ENCODE measurements around the gene FBXL17.
A peak's percentile ranks its signal among the peaks of the same experiment; 100 is the strongest.

FBXL17 gene

DNA sequence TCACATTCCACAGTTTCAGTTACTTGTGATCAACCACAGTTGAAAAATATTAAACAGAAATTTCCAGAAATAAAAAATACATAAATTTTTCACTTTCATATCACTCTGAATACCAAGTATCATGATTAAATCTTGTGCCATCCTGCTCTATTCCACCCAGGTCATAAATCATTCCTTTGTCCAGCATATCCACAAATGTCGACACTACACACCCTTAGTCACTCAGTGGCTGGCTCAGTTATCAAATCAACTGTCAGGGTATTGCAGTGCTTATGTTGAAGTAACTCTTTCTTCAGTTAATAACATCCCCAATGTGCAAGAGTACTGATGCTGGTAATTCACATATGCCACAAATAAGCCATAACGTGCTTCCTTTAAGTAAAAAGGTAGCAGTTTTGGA, 115.7 kb downstream of the FBXL17 start:
- POLR2A ChIA-PET: no interaction called here
- H3K27ac ChIP-seq (ENCODE audit: extremely low read depth, low read depth, low read length): no peak overlapping the region
- no peaks in the 10 kb centered on the region for H3K36me3 ChIP-seq (ENCODE audit: control insufficient read depth in 2 of 2, insufficient read depth in 1 of 2, low read length in 2 of 2)
- H3K4me1 ChIP-seq (ENCODE audit: control insufficient read depth, insufficient read depth, low read length): peaks cover 3% of the 10 kb centered on the region; the same call in 1 of the 2 replicates
- TF ChIP-seq ZFHX2 (tag by site-specific recombination; conservative IDR thresholded peaks at IDR 0.05): no peak
- TF ChIP-seq ZNF416 (tag by site-specific recombination; IDR thresholded peaks at IDR 0.05): no peak
- TF ChIP-seq ZFP3 (tag by site-specific recombination; IDR thresholded peaks at IDR 0.05; ENCODE audit: low read depth): no peak
- no peak for TF ChIP-seq ZNF571 (tag by site-specific recombination; IDR thresholded peaks at IDR 0.05)
- TF ChIP-seq ZEB2 (tag by site-specific recombination; IDR thresholded peaks at IDR 0.05): no peak
- TF ChIP-seq ZNF664 (tag by site-specific recombination; IDR thresholded peaks at IDR 0.05): no peak
- TF ChIP-seq, protein P1, sequence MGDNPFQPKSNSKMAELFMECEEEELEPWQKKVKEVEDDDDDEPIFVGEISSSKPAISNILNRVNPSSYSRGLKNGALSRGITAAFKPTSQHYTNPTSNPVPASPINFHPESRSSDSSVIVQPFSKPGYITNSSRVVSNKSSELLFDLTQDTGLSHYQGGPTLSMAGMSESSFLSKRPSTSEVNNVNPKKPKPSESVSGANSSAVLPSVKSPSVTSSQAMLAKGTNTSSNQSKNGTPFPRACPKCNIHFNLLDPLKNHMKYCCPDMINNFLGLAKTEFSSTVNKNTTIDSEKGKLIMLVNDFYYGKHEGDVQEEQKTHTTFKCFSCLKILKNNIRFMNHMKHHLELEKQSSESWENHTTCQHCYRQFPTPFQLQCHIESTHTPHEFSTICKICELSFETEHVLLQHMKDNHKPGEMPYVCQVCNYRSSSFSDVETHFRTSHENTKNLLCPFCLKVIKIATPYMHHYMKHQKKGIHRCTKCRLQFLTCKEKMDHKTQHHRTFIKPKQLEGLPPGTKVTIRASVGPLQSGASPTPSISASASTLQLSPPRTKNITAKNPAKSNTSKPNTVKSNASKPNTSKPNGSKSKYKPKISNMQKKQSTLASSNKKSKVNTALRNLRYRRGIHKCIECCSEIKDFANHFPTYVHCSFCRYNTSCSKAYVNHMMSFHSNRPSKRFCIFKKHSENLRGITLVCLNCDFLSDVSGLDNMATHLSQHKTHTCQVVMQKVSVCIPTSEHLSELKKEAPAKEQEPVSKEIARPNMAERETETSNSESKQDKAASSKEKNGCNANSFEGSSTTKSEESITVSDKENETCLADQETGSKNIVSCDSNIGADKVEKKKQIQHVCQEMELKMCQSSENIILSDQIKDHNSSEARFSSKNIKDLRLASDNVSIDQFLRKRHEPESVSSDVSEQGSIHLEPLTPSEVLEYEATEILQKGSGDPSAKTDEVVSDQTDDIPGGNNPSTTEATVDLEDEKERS (tag by site-specific recombination; IDR thresholded peaks at IDR 0.05): no peak
- TF ChIP-seq, protein P2, sequence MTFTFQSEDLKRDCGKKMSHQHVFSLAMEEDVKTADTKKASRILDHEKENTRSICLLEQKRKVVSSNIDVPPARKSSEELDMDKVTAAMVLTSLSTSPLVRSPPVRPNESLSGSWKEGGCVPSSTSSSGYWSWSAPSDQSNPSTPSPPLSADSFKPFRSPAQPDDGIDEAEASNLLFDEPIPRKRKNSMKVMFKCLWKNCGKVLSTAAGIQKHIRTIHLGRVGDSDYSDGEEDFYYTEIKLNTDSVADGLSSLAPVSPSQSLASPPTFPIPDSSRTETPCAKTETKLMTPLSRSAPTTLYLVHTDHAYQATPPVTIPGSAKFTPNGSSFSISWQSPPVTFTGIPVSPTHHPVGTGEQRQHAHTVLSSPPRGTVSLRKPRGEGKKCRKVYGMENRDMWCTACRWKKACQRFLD (tag by site-specific recombination; IDR thresholded peaks at IDR 0.05): no peak
- no peak for TF ChIP-seq ZNF529 (tag by site-specific recombination; IDR thresholded peaks at IDR 0.05; ENCODE audit: insufficient replicate concordance)
- TF ChIP-seq ZNF473 (tag by site-specific recombination; IDR thresholded peaks at IDR 0.05): no peak
- TF ChIP-seq, protein P3, sequence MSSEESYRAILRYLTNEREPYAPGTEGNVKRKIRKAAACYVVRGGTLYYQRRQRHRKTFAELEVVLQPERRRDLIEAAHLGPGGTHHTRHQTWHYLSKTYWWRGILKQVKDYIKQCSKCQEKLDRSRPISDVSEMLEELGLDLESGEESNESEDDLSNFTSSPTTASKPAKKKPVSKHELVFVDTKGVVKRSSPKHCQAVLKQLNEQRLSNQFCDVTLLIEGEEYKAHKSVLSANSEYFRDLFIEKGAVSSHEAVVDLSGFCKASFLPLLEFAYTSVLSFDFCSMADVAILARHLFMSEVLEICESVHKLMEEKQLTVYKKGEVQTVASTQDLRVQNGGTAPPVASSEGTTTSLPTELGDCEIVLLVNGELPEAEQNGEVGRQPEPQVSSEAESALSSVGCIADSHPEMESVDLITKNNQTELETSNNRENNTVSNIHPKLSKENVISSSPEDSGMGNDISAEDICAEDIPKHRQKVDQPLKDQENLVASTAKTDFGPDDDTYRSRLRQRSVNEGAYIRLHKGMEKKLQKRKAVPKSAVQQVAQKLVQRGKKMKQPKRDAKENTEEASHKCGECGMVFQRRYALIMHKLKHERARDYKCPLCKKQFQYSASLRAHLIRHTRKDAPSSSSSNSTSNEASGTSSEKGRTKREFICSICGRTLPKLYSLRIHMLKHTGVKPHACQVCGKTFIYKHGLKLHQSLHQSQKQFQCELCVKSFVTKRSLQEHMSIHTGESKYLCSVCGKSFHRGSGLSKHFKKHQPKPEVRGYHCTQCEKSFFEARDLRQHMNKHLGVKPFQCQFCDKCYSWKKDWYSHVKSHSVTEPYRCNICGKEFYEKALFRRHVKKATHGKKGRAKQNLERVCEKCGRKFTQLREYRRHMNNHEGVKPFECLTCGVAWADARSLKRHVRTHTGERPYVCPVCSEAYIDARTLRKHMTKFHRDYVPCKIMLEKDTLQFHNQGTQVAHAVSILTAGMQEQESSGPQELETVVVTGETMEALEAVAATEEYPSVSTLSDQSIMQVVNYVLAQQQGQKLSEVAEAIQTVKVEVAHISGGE (tag by site-specific recombination; conservative IDR thresholded peaks at IDR 0.05; ENCODE audit: low read depth): no peak
- TF ChIP-seq ZNF658 (tag by site-specific recombination; IDR thresholded peaks at IDR 0.05): no peak
- TF ChIP-seq, protein P4, sequence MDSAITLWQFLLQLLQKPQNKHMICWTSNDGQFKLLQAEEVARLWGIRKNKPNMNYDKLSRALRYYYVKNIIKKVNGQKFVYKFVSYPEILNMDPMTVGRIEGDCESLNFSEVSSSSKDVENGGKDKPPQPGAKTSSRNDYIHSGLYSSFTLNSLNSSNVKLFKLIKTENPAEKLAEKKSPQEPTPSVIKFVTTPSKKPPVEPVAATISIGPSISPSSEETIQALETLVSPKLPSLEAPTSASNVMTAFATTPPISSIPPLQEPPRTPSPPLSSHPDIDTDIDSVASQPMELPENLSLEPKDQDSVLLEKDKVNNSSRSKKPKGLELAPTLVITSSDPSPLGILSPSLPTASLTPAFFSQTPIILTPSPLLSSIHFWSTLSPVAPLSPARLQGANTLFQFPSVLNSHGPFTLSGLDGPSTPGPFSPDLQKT (IDR thresholded peaks at IDR 0.05; ENCODE audit: borderline replicate concordance, low read depth, low read length): no peak
- H3K4me3 ChIP-seq (ENCODE audit: low read depth, low read length): no peak overlapping the region
- no peaks in the 10 kb centered on the region for H3K9me3 ChIP-seq (ENCODE audit: control insufficient read depth, insufficient read depth, low read depth, low read length)
- CTCF ChIA-PET: no interaction called here

DNA sequence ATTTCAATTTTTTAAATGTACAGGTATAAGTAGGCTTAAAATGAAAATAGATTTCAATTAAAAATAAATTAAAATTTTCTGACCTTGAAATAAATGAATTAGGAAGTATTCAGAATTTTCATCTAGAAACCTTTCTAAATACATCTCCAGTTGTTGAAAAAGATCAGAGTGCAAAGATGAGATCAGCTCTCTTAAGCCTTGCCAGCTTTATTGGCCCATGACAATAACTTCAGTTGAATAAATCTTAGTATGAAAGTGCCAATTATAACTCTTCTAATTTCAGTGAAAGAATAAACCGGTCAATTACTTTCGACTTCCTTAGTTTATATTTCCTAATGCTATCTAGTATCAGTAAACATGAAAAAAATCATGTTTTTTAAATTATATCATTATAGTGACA, 117.4 kb downstream of the FBXL17 start:
- POLR2A ChIA-PET: interaction anchor here (1.2 kb wide), 1 partner anchor 118 kb away, joined by 3 read pairs; the partner anchor contains the start of gene FBXL17
- no peak overlapping the region for H3K4me3 ChIP-seq (ENCODE audit: low read depth, low read length)
- no peak overlapping the region for H3K27ac ChIP-seq (ENCODE audit: extremely low read depth, low read depth, low read length)
- H3K4me1 ChIP-seq (ENCODE audit: control insufficient read depth, insufficient read depth, low read length): peaks cover 3% of the 10 kb centered on the region; the same call in 1 of the 2 replicates
- TF ChIP-seq SALL2 (tag by site-specific recombination; IDR thresholded peaks at IDR 0.05; ENCODE audit: borderline replicate concordance): no peak
- TF ChIP-seq ZNF274 (IDR thresholded peaks at IDR 0.05; ENCODE audit: low read length): no peak
- no peak for TF ChIP-seq ZNF274 (tag by site-specific recombination; IDR thresholded peaks at IDR 0.05; ENCODE audit: borderline replicate concordance)
- TF ChIP-seq, protein P5, sequence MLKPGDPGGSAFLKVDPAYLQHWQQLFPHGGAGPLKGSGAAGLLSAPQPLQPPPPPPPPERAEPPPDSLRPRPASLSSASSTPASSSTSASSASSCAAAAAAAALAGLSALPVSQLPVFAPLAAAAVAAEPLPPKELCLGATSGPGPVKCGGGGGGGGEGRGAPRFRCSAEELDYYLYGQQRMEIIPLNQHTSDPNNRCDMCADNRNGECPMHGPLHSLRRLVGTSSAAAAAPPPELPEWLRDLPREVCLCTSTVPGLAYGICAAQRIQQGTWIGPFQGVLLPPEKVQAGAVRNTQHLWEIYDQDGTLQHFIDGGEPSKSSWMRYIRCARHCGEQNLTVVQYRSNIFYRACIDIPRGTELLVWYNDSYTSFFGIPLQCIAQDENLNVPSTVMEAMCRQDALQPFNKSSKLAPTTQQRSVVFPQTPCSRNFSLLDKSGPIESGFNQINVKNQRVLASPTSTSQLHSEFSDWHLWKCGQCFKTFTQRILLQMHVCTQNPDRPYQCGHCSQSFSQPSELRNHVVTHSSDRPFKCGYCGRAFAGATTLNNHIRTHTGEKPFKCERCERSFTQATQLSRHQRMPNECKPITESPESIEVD (tag by site-specific recombination; IDR thresholded peaks at IDR 0.05): peak; percentile 48; the same call in 1 of the 2 replicates
- no peak for TF ChIP-seq GLI2 (tag by site-specific recombination; IDR thresholded peaks at IDR 0.05; ENCODE audit: borderline replicate concordance, low read depth)
- CTCF ChIA-PET: interaction anchor here (0.5 to 0.7 kb wide), 3 partner anchors 81 to 409 kb away, joined by 3 to 4 read pairs (median 3); no protein-coding TSS in a partner anchor
- no peaks in the 10 kb centered on the region for H3K9me3 ChIP-seq (ENCODE audit: control insufficient read depth, insufficient read depth, low read depth, low read length)
- no peaks in the 10 kb centered on the region for H3K36me3 ChIP-seq (ENCODE audit: control insufficient read depth in 2 of 2, insufficient read depth in 1 of 2, low read length in 2 of 2)
